Measurements from ENCODE around the gene ARFGEF3.

- TF ChIP-seq EZH2 (IDR thresholded peaks at IDR 0.05; ENCODE audit: borderline replicate concordance, insufficient read depth, low read depth, low read length, poor library complexity, severe bottlenecking) (no peak), CTCF (IDR thresholded peaks at IDR 0.05) (no peak)
Measured at GRCh38 chr6:138258197-138258596, 96.5 kb downstream of the ARFGEF3 start.
